ENCODE data around the gene HEXB.

The HEXB gene

DNA sequence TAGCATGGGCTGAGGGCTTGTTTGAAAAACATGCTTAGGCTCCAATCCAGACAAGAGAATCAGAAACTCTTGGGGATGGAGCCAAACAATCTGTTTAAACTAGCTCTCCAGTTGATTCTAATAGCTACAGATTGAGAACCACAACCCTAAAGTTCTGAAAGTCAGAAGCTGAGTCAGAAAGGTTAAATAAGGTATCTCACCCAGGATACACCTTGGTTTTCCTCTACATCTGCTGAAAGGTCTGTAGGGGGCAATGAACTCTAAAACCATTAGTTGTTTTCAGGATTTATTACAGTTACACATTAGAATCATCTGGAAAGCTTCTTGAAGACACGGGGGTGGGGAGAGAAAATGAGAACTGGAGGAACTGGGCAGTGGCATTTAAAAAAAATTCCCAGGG lies 76.2 kb downstream of the HEXB start:
- Mint-ChIP-seq H3K27ac (no peak overlapping the region), H3K4me1 (ENCODE audit: low read depth) (peaks cover 54% of the 10 kb centered on the region), H3K36me3 (ENCODE audit: low read depth) (peaks cover 68% of the 10 kb centered on the region), H3K4me3 (no peak overlapping the region), H3K27me3 (no peaks in the 10 kb centered on the region), H3K9me3 (peaks cover 4% of the 10 kb centered on the region)

DNA sequence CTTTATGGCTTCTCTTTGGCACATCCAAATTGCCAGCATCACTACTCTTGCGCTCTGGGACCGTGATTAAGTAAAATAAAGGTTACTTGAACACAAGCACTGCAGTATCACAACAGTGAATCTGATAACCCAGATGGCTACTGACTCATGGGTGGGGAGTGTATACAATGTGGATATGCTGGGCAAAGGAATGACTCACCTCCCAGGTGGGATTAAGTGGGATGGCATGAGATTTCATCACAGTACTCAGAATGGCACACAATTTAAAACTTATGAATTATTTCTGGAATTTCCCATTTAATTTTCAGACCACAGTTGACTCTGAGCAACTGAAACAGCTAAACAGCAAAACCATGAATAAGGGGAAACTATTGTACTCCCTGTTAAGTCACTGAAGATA lies 77.6 kb downstream of the HEXB start:
- Mint-ChIP-seq H3K36me3 (ENCODE audit: low read depth) (peaks cover 55% of the 10 kb centered on the region), H3K4me1 (ENCODE audit: low read depth) (peaks cover 59% of the 10 kb centered on the region), H3K27ac (no peak overlapping the region), H3K9me3 (no peaks in the 10 kb centered on the region), H3K27me3 (no peaks in the 10 kb centered on the region), H3K4me3 (no peak overlapping the region)

DNA sequence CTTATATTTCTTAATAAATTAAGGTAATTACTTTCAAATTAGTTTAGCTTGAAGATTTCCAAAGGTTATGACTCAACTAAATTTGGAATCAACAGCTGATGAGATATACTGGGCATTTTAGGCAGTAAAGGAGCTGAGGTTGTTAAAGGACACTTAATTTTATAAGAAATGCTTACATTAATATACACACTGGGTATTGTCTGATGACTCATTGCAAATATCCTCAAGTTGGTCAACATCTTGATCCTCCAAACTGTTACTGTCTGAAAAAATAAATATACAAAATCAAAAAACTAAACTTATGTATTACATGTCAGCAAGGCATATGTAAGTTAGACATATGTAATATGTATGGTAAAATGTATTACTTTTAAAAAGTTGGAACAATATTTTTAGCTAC lies 78.5 kb downstream of the HEXB start:
- peaks cover 65% of the 10 kb centered on the region for H3K4me1 Mint-ChIP-seq (ENCODE audit: low read depth)
- no peak overlapping the region for H3K27ac Mint-ChIP-seq
- no peaks in the 10 kb centered on the region for H3K9me3 Mint-ChIP-seq
- no peaks in the 10 kb centered on the region for H3K27me3 Mint-ChIP-seq
- H3K36me3 Mint-ChIP-seq (ENCODE audit: low read depth), result peaks cover 48% of the 10 kb centered on the region
- H3K4me3 Mint-ChIP-seq, result no peak overlapping the region

DNA sequence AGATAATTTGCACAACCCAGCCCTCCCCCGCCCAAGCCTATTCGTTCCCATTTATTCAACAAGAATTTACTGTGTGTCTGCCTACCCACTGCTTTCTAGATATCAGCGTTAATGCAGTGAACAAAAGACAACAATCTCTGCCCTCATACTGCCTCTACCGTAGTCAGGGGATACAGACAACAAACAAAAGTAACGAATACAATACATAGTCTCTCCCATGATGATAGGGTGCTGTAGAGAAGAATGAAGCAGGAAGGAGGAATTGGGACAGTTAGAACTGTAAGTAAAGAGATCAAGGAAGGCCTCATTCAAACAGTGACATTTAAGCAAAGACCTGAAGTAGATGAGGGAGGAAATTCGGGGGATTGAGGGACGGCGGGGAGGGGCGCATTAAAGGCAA lies 80.2 kb downstream of the HEXB start:
- Mint-ChIP-seq H3K36me3 (ENCODE audit: low read depth) (peaks cover 48% of the 10 kb centered on the region), H3K4me1 (ENCODE audit: low read depth) (peaks cover 70% of the 10 kb centered on the region), H3K4me3 (peak overlapping the region; percentile 100), H3K9me3 (no peaks in the 10 kb centered on the region), H3K27ac (peak overlapping the region; percentile 55), H3K27me3 (no peaks in the 10 kb centered on the region)

DNA sequence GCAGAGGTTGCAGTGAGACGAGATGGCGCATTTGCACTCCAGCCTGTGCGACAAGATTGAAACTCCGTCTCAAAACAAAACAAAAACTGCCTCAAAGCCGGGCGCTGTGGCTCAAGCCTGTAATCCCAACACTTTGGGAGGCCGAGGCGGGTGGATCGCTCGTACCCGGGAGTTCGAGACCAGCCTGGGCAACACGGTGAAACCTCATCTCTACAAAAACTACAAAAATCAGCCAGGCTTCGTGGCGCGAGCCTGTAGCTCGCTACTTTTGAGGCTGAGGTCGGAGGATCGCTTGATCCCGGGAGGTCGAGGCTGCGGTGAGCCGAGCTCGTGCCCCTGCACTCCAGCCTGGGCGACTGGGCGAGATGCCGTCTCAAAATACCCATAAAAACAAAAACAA lies 80.9 kb downstream of the HEXB start:
- no peak overlapping the region for H3K27ac Mint-ChIP-seq
- no peaks in the 10 kb centered on the region for H3K9me3 Mint-ChIP-seq
- H3K27me3 Mint-ChIP-seq, result no peaks in the 10 kb centered on the region
- peaks cover 48% of the 10 kb centered on the region for H3K36me3 Mint-ChIP-seq (ENCODE audit: low read depth)
- peaks cover 67% of the 10 kb centered on the region for H3K4me1 Mint-ChIP-seq (ENCODE audit: low read depth)
- peak overlapping the region; percentile 100 for H3K4me3 Mint-ChIP-seq

DNA sequence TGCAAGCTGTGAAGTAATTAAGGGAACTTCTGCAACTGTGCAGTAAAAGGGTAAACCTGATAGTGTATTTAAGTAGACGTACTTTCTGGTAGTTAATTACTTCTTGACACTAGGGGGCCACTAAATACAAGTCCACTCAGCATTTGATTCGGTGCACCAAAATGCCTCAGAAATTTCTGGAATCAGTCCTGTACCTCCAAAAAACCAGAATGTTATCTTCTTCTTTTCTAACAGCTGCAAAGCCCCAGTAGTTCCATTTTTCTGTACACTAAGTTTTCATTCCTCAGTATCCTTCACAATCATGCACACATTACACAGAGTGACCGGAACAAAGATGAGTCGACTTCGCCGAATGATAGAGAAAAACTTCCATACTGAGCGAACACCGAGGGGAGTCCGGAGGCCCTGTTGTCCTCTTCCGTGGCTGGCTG lies 81.4 kb downstream of the HEXB start:
- Mint-ChIP-seq H3K27ac (peak overlapping the region; percentile 99), H3K27me3 (no peaks in the 10 kb centered on the region), H3K36me3 (ENCODE audit: low read depth) (peaks cover 43% of the 10 kb centered on the region), H3K4me3 (peak overlapping the region; percentile 100), H3K4me1 (ENCODE audit: low read depth) (peaks cover 62% of the 10 kb centered on the region), H3K9me3 (no peaks in the 10 kb centered on the region)

DNA sequence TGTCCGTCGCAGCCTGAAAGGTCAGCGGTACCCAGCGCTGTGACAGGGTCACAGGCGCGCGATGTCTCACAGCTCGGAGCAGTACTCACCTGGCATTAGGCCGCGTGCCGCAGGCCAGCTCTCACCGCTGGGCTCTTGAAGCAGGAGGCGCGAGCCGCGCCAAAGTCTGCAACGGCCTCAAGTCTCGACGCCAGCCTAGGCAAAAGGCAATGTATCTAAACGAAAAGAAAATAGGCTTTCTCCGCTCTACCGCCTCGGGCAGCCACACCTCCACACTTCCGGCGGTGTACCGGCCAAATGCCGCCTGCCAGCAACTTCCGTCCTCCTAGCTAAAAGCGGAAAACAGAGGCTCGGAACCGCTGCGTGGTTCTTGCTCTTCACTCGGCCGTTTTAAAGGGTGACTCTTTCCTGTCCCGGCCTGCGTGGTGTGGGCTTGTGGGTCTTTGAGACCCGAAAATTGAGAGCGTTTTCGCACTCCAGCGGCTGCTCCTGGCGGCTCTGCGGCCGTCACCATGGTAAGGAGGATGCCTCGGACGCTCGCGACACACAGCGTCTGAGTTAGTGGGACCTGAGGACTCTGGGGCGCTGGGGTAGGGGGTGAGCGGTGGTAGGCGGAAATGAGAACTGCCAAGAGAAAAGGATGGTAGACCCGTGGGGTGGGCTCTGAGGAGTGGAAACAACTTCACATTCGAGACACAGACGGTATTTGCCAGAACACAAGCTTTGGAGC lies 82.0 kb downstream of the HEXB start, which contains the start of the genes GFM2 and NSA2:
Gene GFM2, minus strand, starts transcription at position 269 of the 730 bp plus-strand sequence. CDS start 3,375 bp downstream, outside the sequence.
Gene NSA2, plus strand, starts transcription at position 401 of the 730 bp plus-strand sequence. Its CDS starts 112 bp downstream, at position 513.
- no peaks in the 10 kb centered on the region for H3K9me3 Mint-ChIP-seq
- peaks cover 38% of the 10 kb centered on the region for H3K36me3 Mint-ChIP-seq (ENCODE audit: low read depth)
- peak within 1 kb of the TSS; percentile 99 for H3K27ac Mint-ChIP-seq
- peaks cover 57% of the 10 kb centered on the region for H3K4me1 Mint-ChIP-seq (ENCODE audit: low read depth)
- H3K4me3 Mint-ChIP-seq, result peak within 1 kb of the TSS; percentile 100
- no peaks in the 10 kb centered on the region for H3K27me3 Mint-ChIP-seq

DNA sequence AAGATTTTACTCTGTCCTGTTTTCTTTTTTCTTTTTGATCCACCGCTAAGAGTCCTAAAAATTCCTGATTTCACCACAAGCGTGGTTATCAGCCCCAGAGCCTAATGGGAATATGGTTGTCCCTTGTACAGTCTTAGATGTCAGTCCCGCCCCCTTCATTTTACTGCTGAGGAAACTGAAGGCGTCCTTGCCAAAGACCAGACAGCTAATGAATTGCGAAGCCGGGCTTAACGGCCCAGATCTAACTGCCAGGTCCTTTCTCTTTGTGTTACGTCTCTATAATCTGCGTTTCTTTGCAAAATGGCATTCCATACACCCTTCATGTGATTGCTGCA lies 82.5 kb downstream of the HEXB start:
- Mint-ChIP-seq H3K36me3 (ENCODE audit: low read depth) (peaks cover 36% of the 10 kb centered on the region), H3K4me1 (ENCODE audit: low read depth) (peaks cover 51% of the 10 kb centered on the region), H3K4me3 (peak overlapping the region; percentile 100), H3K27ac (peak overlapping the region; percentile 99), H3K9me3 (no peaks in the 10 kb centered on the region), H3K27me3 (no peaks in the 10 kb centered on the region)

Data from stimulated activated naive CD8-positive, alpha-beta T cell treated with anti-CD3 and anti-CD28 coated beads, Interleukin-15, Interleukin-2, amounts not matched to agents 100 ng/mL and 50 ng/mL, for 24 hours (primary cell).